PFSK-1 (cell line): ENCODE data around the gene FAM222A.

Experiments used
- FOXP2 ChIP-seq: optimal IDR thresholded peaks from 2 replicates; pipeline ENCODE3; 2011; ENCODE audit warnings: borderline replicate concordance, control low read depth, inconsistent platforms; ENCODE audit not compliant: insufficient read depth; ENCODE audit errors: extremely low read length, extremely low read depth
- POLR2AphosphoS5 ChIP-seq: IDR thresholded peaks from 2 replicates; pipeline ENCODE4 v1.6.1; 2012; ENCODE audit warnings: low read depth, mild to moderate bottlenecking, control low read depth, low read length, moderate library complexity
- REST ChIP-seq, 2 experiments: IDR thresholded peaks; 2 replicates each; pipeline versions ENCODE4 v1.6.1 to v1.8.0; 2011 to 2012; ENCODE audit warnings: low read depth in 2 of 2, low read length in 2 of 2, control low read depth in 1 of 2, inconsistent platforms in 1 of 2, mild to moderate bottlenecking in 1 of 2, moderate library complexity in 1 of 2; ENCODE audit not compliant: insufficient read depth in 1 of 2
- SIN3A ChIP-seq: IDR thresholded peaks from 2 replicates; pipeline ENCODE4 v1.6.1; 2012; ENCODE audit warnings: mild to moderate bottlenecking, low read length, moderate library complexity, borderline replicate concordance; ENCODE audit not compliant: insufficient read depth
- TAF1 ChIP-seq: IDR thresholded peaks from 2 replicates; pipeline ENCODE4 v1.6.1; 2012; ENCODE audit warnings: low read length, control low read depth, borderline replicate concordance; ENCODE audit not compliant: insufficient read depth

Gene FAM222A

GRCh38 chr12:109704371-109705098, 9.1 kb upstream of the FAM222A start:
- no peak for TF ChIP-seq POLR2AphosphoS5
- no peak for TF ChIP-seq REST (IDR thresholded peaks at IDR 0.05; ENCODE audit: insufficient read depth in 1 of 2, low read depth in 2 of 2, low read length in 2 of 2)
- no peak for TF ChIP-seq FOXP2
- TF ChIP-seq TAF1, result no peak
- no peak for TF ChIP-seq SIN3A

DNA sequence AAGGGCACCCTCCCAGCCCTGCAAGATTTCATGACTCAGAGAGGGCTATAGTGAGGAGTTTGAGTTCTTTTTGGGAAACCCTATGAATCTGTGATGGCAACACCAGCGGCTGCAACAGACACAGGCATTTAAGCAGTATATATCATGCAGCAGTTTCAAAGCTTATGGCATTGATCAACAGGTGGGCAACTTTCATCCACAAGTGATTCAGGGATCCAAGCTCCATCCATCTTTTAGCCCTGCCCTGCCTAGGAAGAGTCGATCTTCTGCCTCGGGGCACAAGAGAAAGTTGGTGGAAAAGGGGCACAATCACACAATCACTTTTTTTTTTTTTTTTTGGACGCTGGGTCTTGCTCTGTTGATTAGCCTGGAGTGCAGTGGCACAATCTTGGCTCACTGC, 8.3 kb upstream of the FAM222A start:
- no peak for TF ChIP-seq TAF1
- no peak for TF ChIP-seq POLR2AphosphoS5
- TF ChIP-seq SIN3A, result no peak
- TF ChIP-seq FOXP2, result no peak
- TF ChIP-seq REST (IDR thresholded peaks at IDR 0.05; ENCODE audit: insufficient read depth in 1 of 2, low read depth in 2 of 2, low read length in 2 of 2), result no peak

DNA sequence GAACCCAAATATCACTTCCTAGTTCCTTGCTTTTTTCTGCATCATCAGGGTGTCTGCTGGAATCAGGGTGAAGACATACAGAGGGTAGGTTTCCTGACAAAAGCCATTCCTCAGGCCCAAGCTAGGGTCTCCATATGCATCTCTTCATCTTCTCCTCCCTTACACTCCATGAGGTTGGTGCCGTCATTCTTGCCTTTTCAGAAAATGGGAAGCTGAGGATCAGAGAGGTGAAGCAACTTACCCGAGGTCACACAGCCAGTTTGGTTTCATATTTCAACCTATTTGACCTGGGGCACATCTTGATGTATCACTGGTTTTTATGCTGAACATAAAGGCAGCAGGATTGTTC, 7.3 kb upstream of the FAM222A start:
- no peak for TF ChIP-seq POLR2AphosphoS5
- TF ChIP-seq TAF1, result no peak
- TF ChIP-seq SIN3A, result no peak
- no peak for TF ChIP-seq FOXP2

- TF ChIP-seq TAF1, result no peak
- no peak for TF ChIP-seq REST (IDR thresholded peaks at IDR 0.05; ENCODE audit: insufficient read depth in 1 of 2, low read depth in 2 of 2, low read length in 2 of 2)
- no peak for TF ChIP-seq FOXP2
- no peak for TF ChIP-seq SIN3A
- TF ChIP-seq POLR2AphosphoS5, result no peak
Measured at GRCh38 chr12:109706747-109707469, 6.7 kb upstream of the FAM222A start.

DNA sequence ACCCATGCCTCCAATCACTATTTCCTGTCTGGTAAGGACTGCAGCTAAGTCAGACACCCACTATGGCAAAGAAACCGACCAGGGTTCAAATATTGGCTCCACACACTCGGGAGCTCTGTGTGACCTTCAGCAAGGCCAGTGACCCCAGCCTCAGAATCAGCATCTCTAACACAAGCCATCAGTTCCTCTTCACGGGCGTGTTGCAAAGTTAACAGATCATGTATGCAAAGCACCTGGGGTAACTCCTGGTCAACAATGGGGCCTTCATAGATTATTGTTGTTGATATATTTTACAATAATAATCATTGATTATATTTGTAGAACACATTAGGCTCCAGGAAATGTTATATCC, 6.2 kb upstream of the FAM222A start:
- no peak for TF ChIP-seq SIN3A
- TF ChIP-seq POLR2AphosphoS5, result no peak
- no peak for TF ChIP-seq TAF1
- no peak for TF ChIP-seq REST (IDR thresholded peaks at IDR 0.05; ENCODE audit: insufficient read depth in 1 of 2, low read depth in 2 of 2, low read length in 2 of 2)
- no peak for TF ChIP-seq FOXP2
